NCI-H1930 (cell line): ENCODE results near the gene ELP1.
"Not testable (repeated sequence)": the region's sequence is repeated elsewhere in the genome, so short reads cannot be mapped to it uniquely, and the experiment has no call there.

Experiments
- DNase-seq, 2 experiments: peaks; one replicate each; lab custom pipeline; 2025; lab: John Stamatoyannopoulos, UW

ELP1 gene

DNA sequence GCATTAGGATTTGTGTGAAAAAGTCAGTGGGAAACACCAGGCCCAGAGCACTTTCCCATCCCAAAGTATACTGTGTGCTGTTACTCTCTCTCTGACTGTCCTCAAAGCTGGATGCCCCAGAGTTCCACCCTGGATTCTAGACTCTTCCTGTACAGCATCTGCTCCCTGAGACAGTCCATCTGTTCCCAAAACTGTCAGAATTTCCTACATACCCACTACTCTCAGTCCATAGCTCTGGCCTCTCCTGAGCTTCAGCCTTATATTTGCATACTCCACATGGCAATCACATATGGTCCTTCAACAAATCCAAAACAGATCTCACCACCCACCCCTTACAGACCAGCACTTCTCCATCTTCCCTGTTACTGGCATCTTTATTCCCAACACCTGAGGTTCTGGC is 9.5 kb downstream of the ELP1 start:
- no peak for DNase-seq

DNA sequence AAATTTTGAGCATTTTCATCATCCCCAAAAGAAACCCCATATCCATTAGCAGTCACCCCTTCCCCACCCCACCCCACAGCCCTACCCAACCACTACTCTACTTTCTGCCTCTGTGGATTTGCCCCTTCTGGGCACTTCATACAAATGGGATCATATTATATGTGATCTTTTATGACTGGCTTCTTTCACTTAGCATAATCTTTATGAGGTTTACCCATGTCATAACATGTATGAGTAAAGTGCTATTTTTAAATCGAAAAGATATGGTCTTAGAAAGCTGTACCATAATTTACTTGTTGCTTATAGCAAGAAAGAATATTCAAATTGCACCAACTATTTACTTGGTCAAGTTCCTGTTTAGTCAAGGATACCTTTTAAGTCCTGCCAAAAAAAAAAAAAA is 12.7 kb downstream of the ELP1 start:
- no peak for DNase-seq

DNA sequence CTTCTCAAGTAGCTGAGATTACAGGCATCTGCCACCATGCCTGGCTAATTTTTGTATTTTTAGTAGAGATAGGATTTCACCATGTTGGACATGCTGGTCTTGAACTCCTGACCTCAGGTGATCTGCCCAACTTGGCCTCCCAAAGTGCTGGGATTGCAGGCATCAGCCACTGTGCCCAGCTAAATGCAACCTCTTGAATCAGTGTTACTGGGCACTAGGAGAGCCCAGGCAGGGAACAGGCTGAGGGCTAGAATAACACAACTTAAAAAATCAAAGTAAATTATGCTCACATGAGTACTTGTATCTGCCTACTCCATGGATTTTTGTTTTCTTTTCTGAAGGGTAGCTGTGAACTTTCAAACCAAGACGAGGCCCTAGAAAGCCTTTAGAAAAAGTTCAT is 13.5 kb downstream of the ELP1 start:
- not testable (repeated sequence) for DNase-seq

DNA sequence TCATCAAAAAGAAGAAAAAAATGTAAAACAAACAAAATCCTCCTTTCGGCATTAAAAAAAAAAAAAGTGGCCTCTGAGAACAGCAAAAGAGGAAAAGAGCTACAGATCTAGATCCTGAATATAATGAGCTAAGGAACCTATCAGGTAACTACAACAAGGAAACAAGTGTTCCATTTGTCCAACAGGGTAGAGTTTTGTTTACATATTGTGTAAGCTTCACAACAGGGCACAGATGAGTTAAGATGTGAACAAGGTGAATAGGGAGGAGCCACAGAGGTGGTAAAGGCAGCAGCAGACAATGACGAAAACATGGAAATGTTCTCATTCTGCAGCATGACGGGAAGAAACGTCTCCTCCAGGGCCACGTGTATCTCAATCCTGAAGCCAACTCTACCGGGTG is 14.4 kb downstream of the ELP1 start:
- DNase-seq = no peak

GRCh38 chr9:108913391-108913790 is 20.5 kb downstream of the ELP1 start:
- no peak for DNase-seq

GRCh38 chr9:108911820-108912219 is 22.1 kb downstream of the ELP1 start:
- no peak for DNase-seq

DNA sequence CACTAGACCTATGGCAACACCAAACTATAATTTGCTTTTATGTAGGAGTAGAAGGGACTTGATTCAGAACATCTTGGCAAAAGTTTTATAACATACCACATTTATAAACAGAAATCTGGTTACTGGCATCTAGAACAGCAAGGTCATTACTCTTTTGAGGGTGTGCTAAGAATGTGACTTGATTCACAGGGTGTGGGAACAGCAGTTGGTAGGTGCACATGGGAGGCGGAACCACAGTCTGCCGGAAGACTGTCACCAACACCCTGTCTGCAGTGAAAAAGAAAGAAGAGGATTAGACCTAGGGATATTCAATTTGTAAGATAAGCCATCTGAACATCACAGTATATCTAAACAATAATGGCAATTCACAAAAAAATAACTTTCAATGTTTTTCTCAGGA is 23.0 kb downstream of the ELP1 start:
- DNase-seq = no peak

DNA sequence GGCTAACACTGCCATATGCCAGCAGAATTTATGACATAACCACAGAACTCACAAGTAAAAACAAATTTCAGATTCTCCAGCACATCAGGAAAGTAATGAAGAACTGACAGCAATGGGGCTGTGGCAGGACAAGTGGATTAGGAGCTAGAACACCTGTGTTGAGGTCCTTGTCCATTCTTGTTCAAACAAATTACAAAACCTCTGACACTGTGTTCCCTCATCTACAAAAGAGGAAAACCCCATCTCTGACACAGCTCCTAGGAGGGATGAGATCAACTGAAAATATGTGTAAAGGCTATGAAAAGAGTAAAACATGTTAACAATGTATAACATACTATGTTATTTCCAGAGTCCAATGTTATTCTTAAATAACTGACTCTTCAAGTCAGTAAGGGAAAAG is 23.5 kb downstream of the ELP1 start:
- no peak for DNase-seq

DNA sequence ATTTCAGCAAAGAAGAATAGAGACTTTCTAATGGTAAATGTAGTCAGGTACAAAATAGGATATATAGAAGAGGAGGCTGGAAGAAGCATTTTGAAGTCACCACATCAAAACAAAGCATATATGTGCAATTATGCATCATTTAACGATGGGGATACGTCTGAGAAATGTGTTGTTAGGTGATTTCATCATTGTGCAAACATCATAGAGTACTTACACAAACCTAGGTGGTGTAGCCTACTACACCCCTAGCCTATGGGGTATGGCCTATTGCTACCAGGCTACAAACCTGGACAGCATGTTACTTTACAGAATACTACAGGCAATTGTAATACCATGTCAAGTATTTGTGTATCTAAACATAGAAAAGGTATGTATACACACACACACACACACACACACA is 28.4 kb downstream of the ELP1 start:
- DNase-seq = peak in 1 of 2 experiments; percentile 48

DNA sequence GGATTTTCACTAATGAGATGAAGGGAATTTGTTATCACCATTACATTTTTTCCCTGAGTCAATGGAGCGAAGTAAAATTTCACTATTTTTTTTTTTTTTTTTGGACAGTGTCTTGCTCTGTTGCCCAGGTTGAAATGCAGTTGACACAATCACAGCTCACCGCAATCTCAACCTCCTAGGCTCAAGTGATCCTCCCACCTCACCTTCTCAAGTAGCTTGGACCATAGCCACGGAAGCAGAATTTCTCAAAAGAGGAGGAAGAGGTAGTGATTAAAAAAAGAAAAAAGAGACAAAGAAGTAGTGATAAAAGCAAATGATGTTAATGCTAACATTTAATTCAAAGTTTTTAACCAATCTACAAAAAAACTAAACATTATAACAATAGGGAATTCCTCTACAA is 29.8 kb downstream of the ELP1 start:
- no peak for DNase-seq

GRCh38 chr9:108903420-108904103 is 30.4 kb downstream of the ELP1 start:
- no peak for DNase-seq

GRCh38 chr9:108900176-108900575 is 33.7 kb downstream of the ELP1 start:
- peak; percentile 52 to 66 for DNase-seq

DNA sequence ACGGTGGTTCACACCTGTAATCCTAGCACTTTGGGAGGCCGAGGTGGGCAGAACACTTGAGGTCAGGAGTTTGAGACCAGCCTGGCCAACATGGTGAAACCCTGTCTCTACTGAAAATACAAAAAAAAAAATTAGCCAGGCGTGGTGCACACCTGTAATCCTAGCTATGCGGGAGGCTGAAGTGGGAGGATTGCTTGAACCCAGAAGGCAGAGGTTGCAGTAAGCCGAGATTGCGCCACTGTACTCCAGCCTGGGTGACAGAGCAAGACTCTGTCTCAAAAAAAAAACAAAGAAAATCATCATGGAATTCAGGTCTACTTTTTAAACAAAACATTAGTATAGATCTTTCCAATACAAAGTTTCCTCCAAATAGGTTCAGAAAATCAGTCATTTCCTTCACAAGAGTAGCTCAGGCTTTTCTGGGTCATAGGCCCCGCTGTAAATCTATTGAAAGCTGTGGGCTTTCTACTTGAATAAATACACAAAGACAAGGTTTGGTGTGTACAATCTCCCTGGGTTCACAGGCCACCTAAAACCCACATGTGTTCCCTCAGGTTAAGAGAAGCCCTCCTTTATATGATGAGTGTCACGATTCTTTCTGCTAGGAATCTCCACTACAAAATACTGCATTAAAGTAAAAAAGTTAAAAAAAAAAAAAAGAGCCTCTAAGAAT is 34.8 kb downstream of the ELP1 start:
- DNase-seq = not testable (repeated sequence)

DNA sequence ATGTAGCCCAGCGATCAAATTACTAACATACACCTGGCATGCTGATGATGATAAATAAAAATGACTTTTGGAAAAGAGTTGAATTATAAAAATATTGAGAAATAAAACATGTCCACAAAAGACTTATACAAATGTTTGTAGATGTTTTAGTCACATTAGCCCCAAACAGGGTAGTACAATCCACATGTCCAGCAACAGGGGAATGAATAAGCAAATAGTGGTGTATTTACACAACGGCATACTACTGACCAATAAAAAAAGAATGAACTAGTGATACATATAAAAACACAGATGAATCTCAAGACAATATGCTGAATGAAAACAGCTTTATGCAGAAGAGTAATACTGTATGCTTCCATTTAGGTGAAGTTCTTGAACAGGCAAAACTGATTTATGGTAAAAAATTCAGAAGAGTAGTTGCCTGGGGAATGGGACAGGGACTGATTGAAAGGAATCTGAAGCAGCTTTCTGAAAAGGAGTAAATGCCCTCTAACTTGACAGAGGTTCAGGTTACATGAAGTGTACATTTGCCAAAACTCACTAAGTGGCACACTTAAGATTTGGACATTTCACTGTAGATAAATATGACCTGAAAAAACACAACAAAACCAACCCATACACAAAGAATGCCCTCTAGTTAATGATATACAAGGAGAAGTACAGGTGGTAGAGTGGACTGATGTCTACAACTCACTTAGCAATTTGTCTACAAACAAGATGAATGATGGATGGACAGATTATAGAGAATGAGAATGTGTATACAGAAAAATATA is 36.4 kb downstream of the ELP1 start:
- no peak for DNase-seq

GRCh38 chr9:108894225-108894997 is 39.5 kb downstream of the ELP1 start:
- no peak for DNase-seq

- DNase-seq = peak in 1 of 2 experiments; percentile 3
Observed at GRCh38 chr9:108889649-108890067, 44.3 kb downstream of the ELP1 start.

- not testable (repeated sequence) for DNase-seq
Observed at GRCh38 chr9:108886594-108887271, 47.2 kb downstream of the ELP1 start.

DNA sequence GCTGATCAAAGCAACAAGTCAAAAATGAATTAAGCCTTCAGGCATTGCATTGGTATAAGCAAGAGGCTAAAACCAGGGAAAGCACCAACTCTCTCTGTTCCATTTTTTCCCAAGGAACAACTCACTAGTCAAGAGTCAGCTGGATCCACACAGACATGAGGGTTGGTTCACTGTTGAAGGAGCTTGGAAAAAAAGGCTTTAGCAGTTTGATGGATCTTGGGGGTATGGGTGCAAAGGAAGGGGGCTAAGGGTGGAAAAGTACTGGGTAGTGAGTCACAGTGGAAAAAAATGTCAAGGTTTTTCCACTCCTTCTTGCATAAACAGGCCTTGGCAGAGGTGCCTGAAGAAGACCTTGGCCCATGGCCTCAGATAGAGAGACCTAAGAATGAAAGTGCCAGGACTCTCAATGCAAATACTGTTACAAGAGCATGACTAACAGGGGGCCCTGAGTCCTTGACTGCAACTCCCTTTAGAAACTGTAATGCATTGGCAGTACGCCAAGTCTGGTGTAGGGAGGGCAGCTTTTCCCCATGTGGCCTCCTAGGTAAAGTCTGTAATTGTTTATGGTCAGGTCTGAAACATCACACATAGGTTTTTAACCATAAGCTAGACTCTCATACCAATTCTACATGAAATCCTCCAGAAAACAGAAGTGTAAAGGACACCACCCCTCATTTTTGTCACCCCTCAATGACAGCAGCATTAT is 48.1 kb downstream of the ELP1 start:
- no peak for DNase-seq

DNA sequence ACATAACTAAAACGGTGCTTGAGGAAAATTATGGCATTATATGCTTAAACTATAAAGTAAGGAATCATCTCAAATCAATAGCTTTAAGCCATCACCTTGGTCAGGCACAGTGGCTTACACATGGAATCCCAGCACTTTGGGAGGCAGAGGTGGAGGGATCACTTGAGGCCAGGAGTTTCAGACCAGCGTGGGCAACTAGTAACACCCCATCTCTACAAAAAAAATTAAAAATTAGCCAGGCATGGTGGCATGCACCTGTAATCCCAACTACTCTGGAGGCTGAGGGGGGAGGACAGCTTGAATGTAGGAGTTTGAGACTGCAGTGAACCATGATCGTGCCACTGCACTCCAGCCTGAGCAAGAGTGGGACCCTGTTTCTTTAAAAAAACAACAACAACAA is 49.2 kb downstream of the ELP1 start:
- DNase-seq = no peak

GRCh38 chr9:108883085-108883484 is 50.8 kb downstream of the ELP1 start:
- DNase-seq = no peak
